ENCODE results near the gene MYO5B.
"Not testable (repeated sequence)": the region's sequence is repeated elsewhere in the genome, so short reads cannot be mapped to it uniquely, and the experiment has no call there.

MYO5B gene

GRCh38 chr18:49838381-49838780, 356.6 kb downstream of the MYO5B start:
- Histone ChIP-seq H3K36me3 (ENCODE audit: low read length) (no peaks in the 10 kb centered on the region), H3K27ac (ENCODE audit: low read depth, low read length) (no peak overlapping the region)
- TF ChIP-seq, protein P1, sequence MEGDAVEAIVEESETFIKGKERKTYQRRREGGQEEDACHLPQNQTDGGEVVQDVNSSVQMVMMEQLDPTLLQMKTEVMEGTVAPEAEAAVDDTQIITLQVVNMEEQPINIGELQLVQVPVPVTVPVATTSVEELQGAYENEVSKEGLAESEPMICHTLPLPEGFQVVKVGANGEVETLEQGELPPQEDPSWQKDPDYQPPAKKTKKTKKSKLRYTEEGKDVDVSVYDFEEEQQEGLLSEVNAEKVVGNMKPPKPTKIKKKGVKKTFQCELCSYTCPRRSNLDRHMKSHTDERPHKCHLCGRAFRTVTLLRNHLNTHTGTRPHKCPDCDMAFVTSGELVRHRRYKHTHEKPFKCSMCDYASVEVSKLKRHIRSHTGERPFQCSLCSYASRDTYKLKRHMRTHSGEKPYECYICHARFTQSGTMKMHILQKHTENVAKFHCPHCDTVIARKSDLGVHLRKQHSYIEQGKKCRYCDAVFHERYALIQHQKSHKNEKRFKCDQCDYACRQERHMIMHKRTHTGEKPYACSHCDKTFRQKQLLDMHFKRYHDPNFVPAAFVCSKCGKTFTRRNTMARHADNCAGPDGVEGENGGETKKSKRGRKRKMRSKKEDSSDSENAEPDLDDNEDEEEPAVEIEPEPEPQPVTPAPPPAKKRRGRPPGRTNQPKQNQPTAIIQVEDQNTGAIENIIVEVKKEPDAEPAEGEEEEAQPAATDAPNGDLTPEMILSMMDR (IDR thresholded peaks at IDR 0.05; ENCODE audit: insufficient read depth, low read length, poor library complexity, severe bottlenecking): no peak

GRCh38 chr18:49837889-49838288, 357.1 kb downstream of the MYO5B start:
- no peak for TF ChIP-seq EZH2phosphoT487 (conservative IDR thresholded peaks at IDR 0.05; ENCODE audit: low read length)
- TF ChIP-seq, protein P1 (IDR thresholded peaks at IDR 0.05; ENCODE audit: insufficient read depth, low read length, poor library complexity, severe bottlenecking): no peak
- Histone ChIP-seq H3K4me3 (ENCODE audit: insufficient read depth, low read length, poor library complexity, severe bottlenecking) (no peak overlapping the region), H3K79me2 (ENCODE audit: insufficient read depth, low read length) (no peaks in the 10 kb centered on the region), H2AFZ (ENCODE audit: low read depth, low read length, severe bottlenecking) (no peak overlapping the region), H3K9me2 (replicated peaks; ENCODE audit: insufficient read depth, low read length) (no peaks in the 10 kb centered on the region), H3K4me2 (ENCODE audit: low read depth, low read length, poor library complexity, severe bottlenecking) (no peak overlapping the region), H3K36me3 (ENCODE audit: low read length) (no peaks in the 10 kb centered on the region), H3K27me3 (ENCODE audit: low read length) (no peaks in the 10 kb centered on the region), H3F3A (ENCODE audit: insufficient read depth) (no peaks in the 10 kb centered on the region), H3K27ac (ENCODE audit: low read depth, low read length) (no peak overlapping the region), H4K20me1 (ENCODE audit: low read depth, low read length) (no peaks in the 10 kb centered on the region), H3K9ac (ENCODE audit: low read length) (no peak overlapping the region), H3K9me3 (ENCODE audit: insufficient read depth, low read length) (no peaks in the 10 kb centered on the region)

More at GRCh38 chr18:49838381-49838780, 356.6 kb downstream of the MYO5B start:
- Histone ChIP-seq H3K9ac (ENCODE audit: low read length) (no peak overlapping the region), H3K9me2 (replicated peaks; ENCODE audit: insufficient read depth, low read length) (no peaks in the 10 kb centered on the region), H3K4me3 (ENCODE audit: insufficient read depth, low read length, poor library complexity, severe bottlenecking) (no peak overlapping the region), H2AFZ (ENCODE audit: low read depth, low read length, severe bottlenecking) (no peak overlapping the region), H3K27me3 (ENCODE audit: low read length) (no peaks in the 10 kb centered on the region), H3K4me2 (ENCODE audit: low read depth, low read length, poor library complexity, severe bottlenecking) (no peak overlapping the region), H3K79me2 (ENCODE audit: insufficient read depth, low read length) (no peaks in the 10 kb centered on the region), H3F3A (ENCODE audit: insufficient read depth) (no peaks in the 10 kb centered on the region), H4K20me1 (ENCODE audit: low read depth, low read length) (no peaks in the 10 kb centered on the region), H3K9me3 (ENCODE audit: insufficient read depth, low read length) (no peaks in the 10 kb centered on the region)

DNA sequence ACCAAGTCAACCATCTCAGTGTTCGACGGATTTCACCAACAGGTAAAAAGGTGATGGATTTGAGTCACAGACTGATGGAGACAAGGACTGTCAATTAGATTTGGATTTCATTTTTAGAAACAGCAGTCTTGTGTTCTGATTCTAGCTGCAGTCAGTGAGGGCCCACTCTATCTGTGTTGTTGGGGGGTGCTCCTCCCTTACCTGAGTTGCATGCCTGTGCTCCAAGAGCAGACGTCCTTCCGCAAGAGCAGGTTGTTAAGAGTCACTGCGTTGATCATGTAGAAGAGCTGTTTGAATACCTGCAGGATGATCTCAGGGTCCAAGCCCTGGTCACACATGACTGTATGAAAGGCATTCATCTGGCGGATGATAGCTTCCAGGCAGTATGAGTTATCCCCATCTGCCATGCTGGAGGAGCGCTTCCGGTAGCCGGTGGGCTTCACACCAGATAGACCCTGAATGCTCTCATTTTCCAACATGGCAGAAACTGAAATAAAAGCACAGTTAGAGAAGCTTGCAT, 357.6 kb downstream of the MYO5B start:
- H4K20me1 ChIP-seq (ENCODE audit: low read depth, low read length); H3K27ac ChIP-seq (ENCODE audit: low read depth, low read length); H3K9me3 ChIP-seq (ENCODE audit: insufficient read depth, low read length): not testable (repeated sequence)

DNA sequence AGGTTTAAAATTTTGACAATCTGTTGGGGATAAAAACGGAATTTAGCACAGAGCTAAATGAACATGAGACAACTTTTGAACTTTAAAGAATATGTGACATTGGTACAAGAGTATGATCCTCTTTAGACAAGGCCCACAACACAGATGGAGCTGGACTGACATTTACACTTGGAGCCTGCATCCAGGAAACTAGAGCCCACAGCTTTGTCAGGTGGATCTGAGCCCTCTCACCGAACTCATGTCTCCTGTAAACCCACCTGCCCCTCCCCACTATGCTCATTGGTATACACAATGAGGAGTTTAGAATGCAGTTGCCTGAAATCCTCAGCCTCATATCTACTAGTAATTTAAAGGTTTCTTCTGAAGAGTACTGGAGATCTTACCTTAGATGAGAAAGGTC, 359.5 kb downstream of the MYO5B start:
- Histone ChIP-seq H3K4me2 (ENCODE audit: low read depth, low read length, poor library complexity, severe bottlenecking) (no peak overlapping the region), H2AFZ (ENCODE audit: low read depth, low read length, severe bottlenecking) (no peak overlapping the region), H3K9ac (ENCODE audit: low read length) (no peak overlapping the region), H3K36me3 (ENCODE audit: low read length) (no peaks in the 10 kb centered on the region), H3K4me3 (ENCODE audit: insufficient read depth, low read length, poor library complexity, severe bottlenecking) (no peak overlapping the region), H4K20me1 (ENCODE audit: low read depth, low read length) (no peaks in the 10 kb centered on the region), H3K9me3 (ENCODE audit: insufficient read depth, low read length) (no peaks in the 10 kb centered on the region), H3K27me3 (ENCODE audit: low read length) (no peaks in the 10 kb centered on the region), H3F3A (ENCODE audit: insufficient read depth) (no peaks in the 10 kb centered on the region), H3K79me2 (ENCODE audit: insufficient read depth, low read length) (no peaks in the 10 kb centered on the region), H3K9me2 (replicated peaks; ENCODE audit: insufficient read depth, low read length) (no peaks in the 10 kb centered on the region), H3K27ac (ENCODE audit: low read depth, low read length) (no peak overlapping the region)
- TF ChIP-seq, protein P1 (IDR thresholded peaks at IDR 0.05; ENCODE audit: insufficient read depth, low read length, poor library complexity, severe bottlenecking): no peak

More for the DNA sequence above, 357.6 kb downstream of the MYO5B start:
- not testable (repeated sequence) for H3K36me3 ChIP-seq (ENCODE audit: low read length); H2AFZ ChIP-seq (ENCODE audit: low read depth, low read length, severe bottlenecking); H3K4me3 ChIP-seq (ENCODE audit: insufficient read depth, low read length, poor library complexity, severe bottlenecking); H3K27me3 ChIP-seq (ENCODE audit: low read length); H3F3A ChIP-seq (ENCODE audit: insufficient read depth); H3K79me2 ChIP-seq (ENCODE audit: insufficient read depth, low read length); H3K9ac ChIP-seq (ENCODE audit: low read length); H3K4me2 ChIP-seq (ENCODE audit: low read depth, low read length, poor library complexity, severe bottlenecking); H3K9me2 ChIP-seq (replicated peaks; ENCODE audit: insufficient read depth, low read length)
